Right atrium auricular region (tissue), 2 donors: ENCODE results near the gene TOMM22. TPM values are rescaled to one million over a fixed set of nuclear protein-coding genes. Genes with fewer than 3 reads are reported as not detected.
A peak's percentile ranks its signal among the peaks of the same experiment; 100 is the strongest.

Experiments
- DNase-seq: peaks from one replicate; pipeline ENCODE4 v3.0.0-alpha.2; 2019; ENCODE audit warnings: low spot score
- H3K27ac ChIP-seq, 2 donors: fragments of 200-600 bp; sonication (generic); 1 replicate in 1 of 2; 2 replicates in 1 of 2; pipeline ENCODE4 v1.5.1; 2016 to 2019
- H3K27me3 ChIP-seq, 2 donors: fragments of 200-600 bp; sonication (generic); one replicate each; pipeline versions ENCODE4 v1.5.1 to v1.6.0; 2017 to 2019
- H3K36me3 ChIP-seq: fragments of 200-600 bp; sonication (generic); one replicate; pipeline ENCODE4 v1.5.1; 2016
- H3K4me1 ChIP-seq, 2 donors: fragments of 200-600 bp; sonication (generic); one replicate each; pipeline versions ENCODE4 v1.5.1 to v1.6.0; 2017 to 2019
- H3K4me3 ChIP-seq, 2 donors: fragments of 200-600 bp; sonication (generic); 1 replicate in 1 of 2; 2 replicates in 1 of 2; pipeline ENCODE4 v1.5.1; 2017 to 2019; ENCODE audit warnings: mild to moderate bottlenecking in 1 of 2, moderate library complexity in 1 of 2
- H3K9me3 ChIP-seq, 2 donors: fragments of 200-600 bp; sonication (generic); one replicate each; pipeline ENCODE4 v1.5.1; 2019
- total RNA-seq, 2 donors: library from RNA; depleted of rRNA; stranded (reverse); fragments of >200 nt; gene quantifications; one replicate each; pipeline ENCODE4 v1.1.0, GENCODE V29; 2016
- TF ChIP-seq, protein P1 (sequence below), 2 donors: fragments of 200-600 bp; sonication (generic); IDR thresholded peaks; one replicate each; pipeline ENCODE4 v1.5.1; 2019; ENCODE audit warnings: antibody characterized with exemption in 2 of 2

Gene TOMM22
- total RNA-seq, 2 donors from 2014 or later, result 36.9 to 42.5 TPM

DNA sequence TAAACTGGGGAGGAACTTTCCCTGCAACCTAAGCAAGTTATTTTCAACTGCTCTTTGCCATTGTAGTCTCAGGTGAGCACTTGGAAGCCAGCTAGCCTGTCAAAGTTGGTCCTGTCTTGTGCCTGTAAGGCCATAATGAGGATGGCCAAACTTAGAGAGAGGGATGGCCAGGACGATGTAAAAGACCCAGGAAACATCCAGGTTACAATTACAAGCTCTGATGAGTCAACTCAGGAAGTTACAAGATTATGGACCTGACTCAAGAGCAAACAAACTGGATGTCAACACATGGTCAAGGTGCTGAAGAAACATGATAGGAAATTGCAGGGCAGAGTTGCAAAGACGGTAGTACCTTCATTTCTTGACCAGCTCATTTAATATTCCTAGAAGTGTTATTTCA, 25.6 kb downstream of the TOMM22 start:
- H3K36me3 ChIP-seq, result peaks cover 11% of the 10 kb centered on the region
- no peak for DNase-seq
- H3K4me3 ChIP-seq, result peak overlapping the region in 1 of 2 donors; percentile 71
- H3K9me3 ChIP-seq, result no peaks in the 10 kb centered on the region
- no peaks in the 10 kb centered on the region for H3K27me3 ChIP-seq
- peak overlapping the region; percentile 95 to 97 for H3K27ac ChIP-seq
- TF ChIP-seq, protein P1, sequence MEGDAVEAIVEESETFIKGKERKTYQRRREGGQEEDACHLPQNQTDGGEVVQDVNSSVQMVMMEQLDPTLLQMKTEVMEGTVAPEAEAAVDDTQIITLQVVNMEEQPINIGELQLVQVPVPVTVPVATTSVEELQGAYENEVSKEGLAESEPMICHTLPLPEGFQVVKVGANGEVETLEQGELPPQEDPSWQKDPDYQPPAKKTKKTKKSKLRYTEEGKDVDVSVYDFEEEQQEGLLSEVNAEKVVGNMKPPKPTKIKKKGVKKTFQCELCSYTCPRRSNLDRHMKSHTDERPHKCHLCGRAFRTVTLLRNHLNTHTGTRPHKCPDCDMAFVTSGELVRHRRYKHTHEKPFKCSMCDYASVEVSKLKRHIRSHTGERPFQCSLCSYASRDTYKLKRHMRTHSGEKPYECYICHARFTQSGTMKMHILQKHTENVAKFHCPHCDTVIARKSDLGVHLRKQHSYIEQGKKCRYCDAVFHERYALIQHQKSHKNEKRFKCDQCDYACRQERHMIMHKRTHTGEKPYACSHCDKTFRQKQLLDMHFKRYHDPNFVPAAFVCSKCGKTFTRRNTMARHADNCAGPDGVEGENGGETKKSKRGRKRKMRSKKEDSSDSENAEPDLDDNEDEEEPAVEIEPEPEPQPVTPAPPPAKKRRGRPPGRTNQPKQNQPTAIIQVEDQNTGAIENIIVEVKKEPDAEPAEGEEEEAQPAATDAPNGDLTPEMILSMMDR (IDR thresholded peaks at IDR 0.05), result no peak
- peaks cover 0 to 43% of the 10 kb centered on the region in 2 donors for H3K4me1 ChIP-seq

- peaks cover 0 to 49% of the 10 kb centered on the region in 2 donors for H3K4me1 ChIP-seq
- no peak for DNase-seq
- no peak overlapping the region for H3K4me3 ChIP-seq
- TF ChIP-seq, protein P1 (IDR thresholded peaks at IDR 0.05), result no peak
- H3K36me3 ChIP-seq, result peaks cover 12% of the 10 kb centered on the region
- H3K9me3 ChIP-seq, result no peaks in the 10 kb centered on the region
- H3K27me3 ChIP-seq, result no peaks in the 10 kb centered on the region
- no peak overlapping the region for H3K27ac ChIP-seq
Measured at GRCh38 chr22:38707984-38708383, 26.2 kb downstream of the TOMM22 start.

- H3K36me3 ChIP-seq, result peaks cover 12% of the 10 kb centered on the region
- no peak overlapping the region for H3K27ac ChIP-seq
- H3K4me1 ChIP-seq, result peaks cover 0 to 62% of the 10 kb centered on the region in 2 donors
- TF ChIP-seq, protein P1 (IDR thresholded peaks at IDR 0.05), result no peak
- H3K4me3 ChIP-seq, result no peak overlapping the region
- no peaks in the 10 kb centered on the region for H3K27me3 ChIP-seq
- H3K9me3 ChIP-seq, result no peaks in the 10 kb centered on the region
- no peak for DNase-seq
Measured at GRCh38 chr22:38709306-38709705, 27.5 kb downstream of the TOMM22 start.

- no peak overlapping the region for H3K4me3 ChIP-seq
- no peaks in the 10 kb centered on the region for H3K9me3 ChIP-seq
- no peak for DNase-seq
- peaks cover 0 to 64% of the 10 kb centered on the region in 2 donors for H3K4me1 ChIP-seq
- H3K36me3 ChIP-seq, result peaks cover 12% of the 10 kb centered on the region
- no peaks in the 10 kb centered on the region for H3K27me3 ChIP-seq
- TF ChIP-seq, protein P1 (IDR thresholded peaks at IDR 0.05), result no peak
- H3K27ac ChIP-seq, result no peak overlapping the region
Measured at GRCh38 chr22:38710351-38710750, 28.6 kb downstream of the TOMM22 start.

- no peak overlapping the region for H3K27ac ChIP-seq
- no peak overlapping the region for H3K4me3 ChIP-seq
- H3K9me3 ChIP-seq, result no peaks in the 10 kb centered on the region
- TF ChIP-seq, protein P1 (IDR thresholded peaks at IDR 0.05), result no peak
- H3K4me1 ChIP-seq, result peaks cover 0 to 67% of the 10 kb centered on the region in 2 donors
- H3K27me3 ChIP-seq, result no peaks in the 10 kb centered on the region
- peaks cover 12% of the 10 kb centered on the region for H3K36me3 ChIP-seq
- DNase-seq, result no peak
Measured at GRCh38 chr22:38710866-38711265, 29.1 kb downstream of the TOMM22 start.
